Thoracic aorta (tissue), 2 donors: ENCODE data around the gene FBXO42. TPM values are rescaled to one million over a fixed set of nuclear protein-coding genes. Genes with fewer than 3 reads are reported as not detected.

Experiments
- ATAC-seq: fragments of 150-250 bp; one replicate; pipeline ENCODE4 v1.8.0; 2017; ENCODE audit warnings: low read depth; ENCODE audit not compliant: insufficient number of reproducible peaks, low FRiP score
- DNase-seq: peaks from one replicate; pipeline ENCODE4 v3.0.0-alpha.2; 2020; ENCODE audit warnings: low spot score
- H3K27ac ChIP-seq, 2 donors: fragments of 200-600 bp; sonication (generic); 1 replicate in 1 of 2; 2 replicates in 1 of 2; pipeline ENCODE4 v1.5.1; 2016; ENCODE audit warnings: mild to moderate bottlenecking in 2 of 2, moderate library complexity in 2 of 2
- H3K27me3 ChIP-seq: fragments of 200-600 bp; sonication (generic); replicated peaks from 2 replicates; pipeline ENCODE4 v1.6.0; 2016; ENCODE audit warnings: mild to moderate bottlenecking; ENCODE audit not compliant: insufficient read depth
- H3K36me3 ChIP-seq: fragments of 200-600 bp; sonication (generic); one replicate; pipeline ENCODE4 v1.5.1; 2016
- H3K4me1 ChIP-seq, 2 donors: fragments of 200-600 bp; sonication (generic); 1 replicate in 1 of 2; 2 replicates in 1 of 2; pipeline versions ENCODE4 v1.5.1 to v1.6.0; 2016; ENCODE audit warnings: low read depth in 2 of 2, mild to moderate bottlenecking in 1 of 2; ENCODE audit not compliant: control insufficient read depth in 1 of 2
- H3K4me3 ChIP-seq: fragments of 200-600 bp; sonication (generic); 2 replicates; pipeline ENCODE4 v1.5.1; 2016; ENCODE audit warnings: mild to moderate bottlenecking
- H3K9me3 ChIP-seq: fragments of 200-600 bp; sonication (generic); 2 replicates; pipeline ENCODE4 v1.5.1; 2016
- CTCF ChIP-seq: fragments of 200-600 bp; sonication (generic); IDR thresholded peaks from one replicate; pipeline ENCODE4 v1.5.1; 2019; ENCODE audit warnings: antibody characterized with exemption
- total RNA-seq, 2 donors: library from RNA; depleted of rRNA; stranded (reverse); fragments of >200 nt; gene quantifications; one replicate each; pipeline versions ENCODE4 v1.1.0 to v1.2.3, GENCODE V29; 2016

FBXO42 gene
- total RNA-seq, 2 donors from 2014 or later: 71.2 to 72.2 TPM

- no peaks in the 10 kb centered on the region for H3K27me3 ChIP-seq
- H3K9me3 ChIP-seq: no peaks in the 10 kb centered on the region
- H3K36me3 ChIP-seq: no peaks in the 10 kb centered on the region
- H3K4me3 ChIP-seq: no peak overlapping the region
- no peak overlapping the region for H3K27ac ChIP-seq
- no peak for ATAC-seq
- peaks cover 0 to 20% of the 10 kb centered on the region in 2 donors for H3K4me1 ChIP-seq
- no peak for TF ChIP-seq CTCF
- DNase-seq: no peak
These were observed 139.3 kb downstream of the FBXO42 start for GRCh38 chr1:16213013-16213412.

DNA sequence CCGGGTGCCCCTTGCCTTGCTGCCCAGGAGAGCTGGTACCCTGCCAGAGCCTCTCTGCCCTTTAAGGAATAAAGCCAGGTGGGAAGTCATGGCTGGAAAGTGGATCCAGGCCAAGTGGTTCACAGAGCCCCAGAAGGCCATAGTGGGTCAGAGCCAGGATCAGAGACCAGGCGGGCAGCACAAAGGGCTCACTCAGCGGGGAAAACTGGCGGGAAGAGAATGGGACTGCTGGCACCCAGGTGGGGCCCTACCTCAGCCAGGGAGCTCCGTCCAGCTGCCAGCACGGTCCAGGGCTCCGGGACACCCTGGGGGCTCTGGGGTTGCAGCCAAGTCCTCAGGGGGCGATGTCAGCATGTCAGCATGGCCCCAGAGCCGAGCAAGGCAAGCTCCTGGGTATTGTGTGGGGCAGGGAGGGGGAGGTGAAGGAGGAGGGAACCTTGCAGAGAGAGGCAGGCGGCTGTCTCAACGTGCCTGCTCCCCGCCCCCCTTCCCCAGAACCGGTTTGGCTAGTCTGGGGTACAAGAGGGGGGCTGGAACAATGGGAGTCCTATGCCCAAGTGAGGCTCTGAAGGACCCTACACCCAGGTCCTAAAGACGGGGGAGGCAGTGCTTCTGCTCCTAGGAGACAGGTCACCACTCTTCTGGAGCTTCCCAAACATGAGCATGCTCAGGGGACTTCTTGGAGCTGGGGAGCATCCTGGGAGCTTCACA is 139.9 kb downstream of the FBXO42 start, which contains the start of gene ARHGEF19:
TSS of gene ARHGEF19 (minus strand) at position 402 of the 711 bp plus-strand sequence. CDS start 3,598 bp downstream, outside the sequence.
- Histone ChIP-seq H3K4me1 (peaks cover 3 to 26% of the 10 kb centered on the region in 2 donors), H3K36me3 (no peaks in the 10 kb centered on the region), H3K9me3 (no peaks in the 10 kb centered on the region), H3K4me3 (no peak within 1 kb of the TSS), H3K27ac (no peak within 1 kb of the TSS), H3K27me3 (no peaks in the 10 kb centered on the region)
- TF ChIP-seq CTCF: no peak
- DNase-seq (no peak), ATAC-seq (no peak)

- Histone ChIP-seq H3K27me3 (no peaks in the 10 kb centered on the region), H3K9me3 (no peaks in the 10 kb centered on the region), H3K36me3 (no peaks in the 10 kb centered on the region), H3K4me1 (peaks cover 4 to 27% of the 10 kb centered on the region in 2 donors), H3K4me3 (no peak overlapping the region), H3K27ac (no peak overlapping the region)
- DNase-seq: no peak
- ATAC-seq: no peak
- TF ChIP-seq CTCF: no peak
These were observed 140.5 kb downstream of the FBXO42 start for GRCh38 chr1:16211824-16212223.

DNA sequence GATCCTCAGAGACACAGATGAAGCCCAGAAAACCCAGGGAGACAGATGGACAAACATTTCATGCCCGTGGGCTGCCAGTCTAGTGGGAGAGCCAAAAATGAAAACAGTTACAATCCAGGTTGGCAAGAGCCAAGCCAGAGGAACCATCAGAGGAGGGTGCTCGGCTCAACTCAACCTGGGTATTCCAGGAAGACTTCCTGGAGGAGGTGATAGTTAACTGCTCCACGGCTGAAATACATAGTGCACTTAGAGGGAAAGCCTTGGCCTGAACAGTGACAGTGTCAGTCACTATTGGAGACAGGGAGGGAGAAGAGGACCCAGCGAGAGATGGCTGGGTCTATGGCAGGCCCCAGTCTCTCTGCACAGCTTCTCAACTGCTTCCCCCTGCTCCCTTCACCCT is 141.7 kb downstream of the FBXO42 start:
- DNase-seq: no peak
- Histone ChIP-seq H3K36me3 (no peaks in the 10 kb centered on the region), H3K27ac (no peak overlapping the region), H3K27me3 (no peaks in the 10 kb centered on the region), H3K9me3 (no peaks in the 10 kb centered on the region), H3K4me1 (peaks cover 10 to 22% of the 10 kb centered on the region in 2 donors), H3K4me3 (no peak overlapping the region)
- no peak for ATAC-seq
- no peak for TF ChIP-seq CTCF

- no peak for TF ChIP-seq CTCF
- Histone ChIP-seq H3K36me3 (no peaks in the 10 kb centered on the region), H3K27me3 (no peaks in the 10 kb centered on the region), H3K4me3 (no peak overlapping the region), H3K9me3 (no peaks in the 10 kb centered on the region), H3K27ac (no peak overlapping the region), H3K4me1 (peaks cover 10 to 22% of the 10 kb centered on the region in 2 donors)
- DNase-seq (no peak), ATAC-seq (no peak)
These were observed 142.4 kb downstream of the FBXO42 start for GRCh38 chr1:16209847-16210407.
